Kidney epithelial cell (primary cell): ENCODE measurements around the gene TBXA2R. TPM values are rescaled to one million over a fixed set of nuclear protein-coding genes. Genes with fewer than 3 reads are reported as not detected.

ENCODE experiments used
- DNase-seq: peaks from one replicate; pipeline ENCODE4 v3.0.0-alpha.2; 2010; ENCODE audit warnings: low read depth
- H3K27me3 ChIP-seq: 2 replicates; pipeline ENCODE4 v1.6.0; 2011; ENCODE audit warnings: low read length; ENCODE audit not compliant: control insufficient read depth, insufficient read depth
- H3K36me3 ChIP-seq: 2 replicates; pipeline ENCODE4 v1.5.1; 2011; ENCODE audit warnings: low read length; ENCODE audit not compliant: control insufficient read depth, insufficient read depth
- H3K4me3 ChIP-seq: 2 replicates; pipeline ENCODE4 v1.5.1; 2011; ENCODE audit warnings: low read depth, mild to moderate bottlenecking, control low read depth, low read length
- total RNA-seq: library from RNA; depleted of rRNA; stranded (reverse); fragments of >200 nt; gene quantifications from 2 replicates; pipeline ENCODE4 v1.2.3, GENCODE V29; 2015
- TF ChIP-seq, protein P1 (sequence below): IDR thresholded peaks from 2 replicates; pipeline ENCODE4 v1.5.1; 2011; ENCODE audit warnings: mild to moderate bottlenecking, moderate library complexity, low read length, control low read depth, inconsistent platforms; ENCODE audit not compliant: insufficient read depth, poor library complexity, severe bottlenecking

TBXA2R gene
- total RNA-seq, 1 donor from 2014 or later = 0.04 TPM

DNA sequence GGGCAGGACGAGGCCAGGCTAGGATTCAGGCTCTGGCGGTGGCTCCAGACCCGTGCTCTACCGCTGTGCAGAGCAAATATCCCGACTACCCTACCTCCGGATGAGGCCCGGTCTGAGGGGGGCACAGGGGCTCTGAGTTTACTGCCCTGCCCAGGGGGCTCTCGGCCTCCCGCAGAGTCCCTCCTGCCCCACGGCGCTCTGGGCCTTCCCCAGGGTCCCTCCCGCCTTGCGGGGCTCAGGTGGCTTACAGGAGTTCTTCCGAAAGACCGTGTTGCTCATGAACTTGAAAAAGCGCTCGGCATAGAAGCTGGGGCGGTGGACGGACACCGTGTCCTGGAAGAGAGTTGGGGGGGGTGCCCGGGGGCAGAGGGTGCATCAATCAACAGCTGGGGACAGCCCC is 39.1 kb upstream of the TBXA2R start:
- TF ChIP-seq, protein P1, sequence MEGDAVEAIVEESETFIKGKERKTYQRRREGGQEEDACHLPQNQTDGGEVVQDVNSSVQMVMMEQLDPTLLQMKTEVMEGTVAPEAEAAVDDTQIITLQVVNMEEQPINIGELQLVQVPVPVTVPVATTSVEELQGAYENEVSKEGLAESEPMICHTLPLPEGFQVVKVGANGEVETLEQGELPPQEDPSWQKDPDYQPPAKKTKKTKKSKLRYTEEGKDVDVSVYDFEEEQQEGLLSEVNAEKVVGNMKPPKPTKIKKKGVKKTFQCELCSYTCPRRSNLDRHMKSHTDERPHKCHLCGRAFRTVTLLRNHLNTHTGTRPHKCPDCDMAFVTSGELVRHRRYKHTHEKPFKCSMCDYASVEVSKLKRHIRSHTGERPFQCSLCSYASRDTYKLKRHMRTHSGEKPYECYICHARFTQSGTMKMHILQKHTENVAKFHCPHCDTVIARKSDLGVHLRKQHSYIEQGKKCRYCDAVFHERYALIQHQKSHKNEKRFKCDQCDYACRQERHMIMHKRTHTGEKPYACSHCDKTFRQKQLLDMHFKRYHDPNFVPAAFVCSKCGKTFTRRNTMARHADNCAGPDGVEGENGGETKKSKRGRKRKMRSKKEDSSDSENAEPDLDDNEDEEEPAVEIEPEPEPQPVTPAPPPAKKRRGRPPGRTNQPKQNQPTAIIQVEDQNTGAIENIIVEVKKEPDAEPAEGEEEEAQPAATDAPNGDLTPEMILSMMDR = no peak
- no peak for DNase-seq
- Histone ChIP-seq H3K36me3 (peaks cover 1% of the 10 kb centered on the region), H3K4me3 (no peak overlapping the region), H3K27me3 (peaks cover 10% of the 10 kb centered on the region)

DNA sequence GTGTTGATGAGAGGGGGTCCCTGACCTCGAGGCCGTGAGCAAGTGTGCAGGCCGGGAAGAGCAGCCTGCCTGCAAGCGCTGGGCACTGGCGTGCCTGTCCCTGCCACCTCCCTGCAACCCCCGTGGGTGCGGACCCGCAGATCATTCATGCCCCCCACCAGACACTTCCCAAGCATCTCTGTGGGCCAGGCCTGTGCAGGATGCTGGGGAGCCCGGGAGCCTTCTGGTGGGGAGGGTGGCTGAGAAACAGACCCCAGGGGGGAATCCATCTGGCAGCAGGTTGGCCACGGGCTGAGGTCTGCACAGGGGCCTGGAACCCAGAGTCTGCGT is 38.4 kb upstream of the TBXA2R start:
- no peak for DNase-seq
- H3K36me3 ChIP-seq = peaks cover 1% of the 10 kb centered on the region
- peaks cover 4% of the 10 kb centered on the region for H3K27me3 ChIP-seq
- TF ChIP-seq, protein P1 = no peak
- no peak overlapping the region for H3K4me3 ChIP-seq

DNA sequence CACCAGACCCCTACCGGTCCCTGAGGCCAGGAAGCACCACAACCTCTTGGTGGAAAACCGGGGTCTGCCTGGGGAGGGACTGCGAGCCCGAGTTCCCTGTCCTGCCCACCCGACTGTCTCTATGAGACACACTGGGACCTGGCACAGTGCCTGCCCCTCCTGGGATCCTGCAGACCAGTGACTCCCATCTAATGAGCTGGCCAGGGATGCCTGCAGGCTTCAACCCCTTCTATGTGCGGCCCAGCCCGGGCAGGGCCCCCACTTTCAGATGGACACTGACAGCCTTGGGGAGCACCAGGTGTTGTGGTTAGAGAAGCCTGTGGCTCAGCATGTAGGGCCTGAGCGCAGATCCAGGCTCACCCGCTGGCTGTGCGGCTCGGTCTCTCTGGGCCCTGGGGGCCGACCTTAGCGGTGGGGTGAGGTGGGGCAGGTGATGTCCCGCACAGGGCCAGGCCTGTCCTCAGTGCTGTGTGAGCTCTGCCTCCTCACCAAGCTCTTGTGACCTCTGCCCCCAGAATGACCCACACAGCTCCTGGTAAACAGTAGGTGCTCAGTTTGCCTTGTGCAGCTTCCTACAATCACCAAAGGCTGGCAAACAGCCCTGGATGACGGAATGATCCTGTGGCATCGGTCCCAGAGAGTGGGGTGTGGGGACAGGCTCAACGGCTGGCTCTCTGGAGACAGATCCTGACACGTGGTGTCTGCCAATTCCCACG is 37.8 kb upstream of the TBXA2R start:
- H3K36me3 ChIP-seq = peaks cover 1% of the 10 kb centered on the region
- DNase-seq = no peak
- H3K4me3 ChIP-seq = no peak overlapping the region
- no peaks in the 10 kb centered on the region for H3K27me3 ChIP-seq
- TF ChIP-seq, protein P1 = no peak

DNA sequence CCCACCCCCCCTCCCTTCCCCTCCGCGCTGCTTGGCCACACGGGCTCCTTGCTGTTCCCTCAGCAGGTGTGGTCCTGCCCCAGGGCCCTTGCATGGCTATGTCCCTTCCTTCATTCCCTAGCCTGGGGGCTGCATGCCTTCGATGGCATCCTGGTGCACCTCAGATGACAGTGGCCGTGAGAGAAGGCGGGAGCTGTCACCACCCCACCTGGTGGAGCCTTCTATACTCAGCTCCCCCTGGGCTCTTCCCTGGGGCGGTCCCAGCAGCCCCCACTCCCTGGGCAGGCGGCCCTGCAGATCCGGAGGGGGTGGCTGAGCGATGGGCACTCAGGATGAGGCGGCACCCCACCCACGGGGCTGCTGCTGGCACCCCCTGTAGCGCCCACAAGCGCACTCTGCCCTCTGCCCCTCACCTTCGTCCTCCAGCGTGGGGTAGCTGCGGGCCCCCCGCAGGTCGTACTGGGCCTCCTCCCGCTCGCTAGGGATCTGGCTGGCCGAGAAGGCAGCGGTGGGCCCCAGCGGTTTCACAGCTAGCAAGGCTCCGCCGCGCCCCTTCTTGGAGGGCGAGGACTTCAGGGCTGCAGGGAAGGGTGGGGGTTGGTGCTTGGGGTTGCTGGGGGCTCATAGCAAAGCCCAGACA is 37.1 kb upstream of the TBXA2R start:
- H3K4me3 ChIP-seq = no peak overlapping the region
- H3K36me3 ChIP-seq = peaks cover 1% of the 10 kb centered on the region
- DNase-seq = no peak
- no peaks in the 10 kb centered on the region for H3K27me3 ChIP-seq
- TF ChIP-seq, protein P1 = no peak

DNA sequence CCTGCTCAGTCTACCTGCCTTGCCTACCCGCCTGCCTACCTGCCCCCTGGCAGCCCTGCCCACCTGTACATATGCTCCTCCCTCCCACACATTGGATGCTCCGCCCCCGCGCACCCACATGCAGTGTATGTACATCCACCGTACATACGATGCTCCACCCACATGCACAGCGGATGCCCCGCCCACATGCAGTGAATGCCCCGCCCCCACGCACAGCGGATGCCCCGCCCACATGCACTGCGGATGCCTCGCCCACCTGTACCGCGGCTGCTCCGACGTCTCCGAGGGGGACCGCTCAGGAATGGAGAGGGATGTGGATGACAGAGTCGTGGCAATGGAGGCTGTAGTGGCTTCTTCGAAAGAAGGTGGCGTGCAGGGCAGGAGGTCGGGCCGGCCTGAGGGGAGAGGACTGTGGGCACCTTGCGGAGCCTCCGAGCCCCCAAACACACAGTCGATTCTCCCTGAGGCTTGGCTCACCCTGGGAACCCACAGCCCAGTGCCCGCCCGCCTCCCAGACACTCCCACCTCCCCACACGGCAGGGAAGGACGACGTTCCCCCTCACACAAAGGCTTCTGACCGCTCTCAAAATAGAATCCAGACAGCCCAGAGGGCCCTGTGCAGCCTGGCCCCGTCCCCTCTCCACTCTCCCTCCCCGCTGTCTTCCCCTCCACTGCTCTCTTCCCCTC is 36.5 kb upstream of the TBXA2R start:
- H3K27me3 ChIP-seq = no peaks in the 10 kb centered on the region
- TF ChIP-seq, protein P1 = no peak
- no peak overlapping the region for H3K4me3 ChIP-seq
- DNase-seq = no peak
- peaks cover 1% of the 10 kb centered on the region for H3K36me3 ChIP-seq
